Left lung (tissue), 10 donors: ENCODE data around the gene STARD7. TPM values are rescaled to one million over a fixed set of nuclear protein-coding genes. Genes with fewer than 3 reads are reported as not detected.

Source experiments
- ATAC-seq: fragments of 200-7000 bp; cut with Tn5 transposase; one replicate; pipeline ENCODE4 v1.9.1; 2020; ENCODE audit warnings: moderate library complexity
- DNase-seq, 4 donors: peaks; one replicate each; pipeline ENCODE4 v3.0.0-alpha.2; 2013 to 2020
- H3K27ac ChIP-seq, 2 donors: fragments of 200-600 bp; sonication (generic) in 1 of 2; one replicate each; pipeline versions ENCODE4 v1.5.0 to v1.8.0; 2020 to 2021
- H3K27me3 ChIP-seq, 2 donors: fragments of 200-600 bp; sonication (generic) in 1 of 2; one replicate each; pipeline versions ENCODE4 v1.5.0 to v1.8.0; 2020 to 2021
- H3K36me3 ChIP-seq, 2 donors: fragments of 200-600 bp; sonication (generic) in 1 of 2; one replicate each; pipeline versions ENCODE4 v1.5.0 to v1.8.0; 2020 to 2021
- H3K4me1 ChIP-seq, 2 donors: fragments of 200-600 bp; one replicate each; pipeline ENCODE4 v1.8.0; 2021
- H3K4me3 ChIP-seq, 2 donors: fragments of 200-600 bp; sonication (generic) in 1 of 2; one replicate each; pipeline versions ENCODE4 v1.5.0 to v1.8.0; 2020 to 2021; ENCODE audit warnings: mild to moderate bottlenecking in 1 of 2
- H3K9me3 ChIP-seq, 2 donors: fragments of 200-600 bp; sonication (generic) in 1 of 2; one replicate each; pipeline versions ENCODE4 v1.5.0 to v1.8.0; 2020 to 2021
- intact Hi-C, 2 donors: fragments of 100-400 bp; cut with DNase I; formaldehyde crosslinking; loops; one replicate each; pipeline versions ENCODE4 v1.11.2 to v1.14.2; 2022
- polyA plus RNA-seq, 6 donors: library from polyadenylated mRNA; unstranded; fragments of 120-200 nt; gene quantifications; one replicate each; pipeline ENCODE4 v1.2.1, GENCODE V29; 2013; ENCODE audit not compliant: insufficient read length in 6 of 6
- total RNA-seq, 2 donors: library from RNA; stranded (reverse); fragmentation: NEBNext Ultra II Directional; extraction: Animal tissue kit (Norgen Biotek cat#: 25700); gene quantifications; one replicate each; pipeline ENCODE4 v1.2.1, GENCODE V29; 2021
- TF ChIP-seq, protein P1 (sequence below), 2 donors: fragments of 200-600 bp; sonication (generic) in 1 of 2; IDR thresholded peaks; one replicate each; pipeline versions ENCODE4 v1.5.0 to v1.8.0; 2021; ENCODE audit warnings: antibody characterized with exemption in 2 of 2
- donor health status: DM: no; HTN: yes; CAD: no.
- donor health status: DM: no; HTN: no; CAD: no.

The STARD7 gene
- total and polyA plus RNA-seq, 8 donors, result 99.2 to 142 (median 112) TPM

- Histone ChIP-seq H3K36me3 (no peaks in the 10 kb centered on the region), H3K27me3 (peaks cover 0 to 15% of the 10 kb centered on the region in 2 donors), H3K9me3 (no peaks in the 10 kb centered on the region), H3K4me3 (peak overlapping the region in 1 of 2 donors; percentile 61), H3K27ac (peak overlapping the region; percentile 48 to 74), H3K4me1 (peaks cover 7 to 60% of the 10 kb centered on the region in 2 donors)
- intact Hi-C loops, result no loop called here
- DNase-seq (no peak), ATAC-seq (no peak)
- TF ChIP-seq, protein P1, sequence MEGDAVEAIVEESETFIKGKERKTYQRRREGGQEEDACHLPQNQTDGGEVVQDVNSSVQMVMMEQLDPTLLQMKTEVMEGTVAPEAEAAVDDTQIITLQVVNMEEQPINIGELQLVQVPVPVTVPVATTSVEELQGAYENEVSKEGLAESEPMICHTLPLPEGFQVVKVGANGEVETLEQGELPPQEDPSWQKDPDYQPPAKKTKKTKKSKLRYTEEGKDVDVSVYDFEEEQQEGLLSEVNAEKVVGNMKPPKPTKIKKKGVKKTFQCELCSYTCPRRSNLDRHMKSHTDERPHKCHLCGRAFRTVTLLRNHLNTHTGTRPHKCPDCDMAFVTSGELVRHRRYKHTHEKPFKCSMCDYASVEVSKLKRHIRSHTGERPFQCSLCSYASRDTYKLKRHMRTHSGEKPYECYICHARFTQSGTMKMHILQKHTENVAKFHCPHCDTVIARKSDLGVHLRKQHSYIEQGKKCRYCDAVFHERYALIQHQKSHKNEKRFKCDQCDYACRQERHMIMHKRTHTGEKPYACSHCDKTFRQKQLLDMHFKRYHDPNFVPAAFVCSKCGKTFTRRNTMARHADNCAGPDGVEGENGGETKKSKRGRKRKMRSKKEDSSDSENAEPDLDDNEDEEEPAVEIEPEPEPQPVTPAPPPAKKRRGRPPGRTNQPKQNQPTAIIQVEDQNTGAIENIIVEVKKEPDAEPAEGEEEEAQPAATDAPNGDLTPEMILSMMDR (IDR thresholded peaks at IDR 0.05), result no peak
These were observed 62.8 kb downstream of the STARD7 start for GRCh38 chr2:96145848-96146152.

- TF ChIP-seq, protein P1 (IDR thresholded peaks at IDR 0.05), result no peak
- H3K36me3 ChIP-seq, result no peaks in the 10 kb centered on the region
- H3K4me1 ChIP-seq, result peaks cover 7 to 60% of the 10 kb centered on the region in 2 donors
- H3K27ac ChIP-seq, result peak within 1 kb of the TSS; percentile 48 to 74
- intact Hi-C loops, result no loop called here
- no peaks in the 10 kb centered on the region for H3K9me3 ChIP-seq
- ATAC-seq (peak; percentile 87), DNase-seq (peak; percentile 72 to 95 (median 79))
- H3K27me3 ChIP-seq, result peaks cover 0 to 15% of the 10 kb centered on the region in 2 donors
- peak within 1 kb of the TSS; percentile 47 to 61 for H3K4me3 ChIP-seq
These were observed 63.4 kb downstream of the STARD7 start, which contains the start of gene DUSP2 for GRCh38 chr2:96145036-96145847. Gene DUSP2 (minus strand): TSS chr2:96145440. CDS start chr2:96145354, 86 bp downstream.

DNA sequence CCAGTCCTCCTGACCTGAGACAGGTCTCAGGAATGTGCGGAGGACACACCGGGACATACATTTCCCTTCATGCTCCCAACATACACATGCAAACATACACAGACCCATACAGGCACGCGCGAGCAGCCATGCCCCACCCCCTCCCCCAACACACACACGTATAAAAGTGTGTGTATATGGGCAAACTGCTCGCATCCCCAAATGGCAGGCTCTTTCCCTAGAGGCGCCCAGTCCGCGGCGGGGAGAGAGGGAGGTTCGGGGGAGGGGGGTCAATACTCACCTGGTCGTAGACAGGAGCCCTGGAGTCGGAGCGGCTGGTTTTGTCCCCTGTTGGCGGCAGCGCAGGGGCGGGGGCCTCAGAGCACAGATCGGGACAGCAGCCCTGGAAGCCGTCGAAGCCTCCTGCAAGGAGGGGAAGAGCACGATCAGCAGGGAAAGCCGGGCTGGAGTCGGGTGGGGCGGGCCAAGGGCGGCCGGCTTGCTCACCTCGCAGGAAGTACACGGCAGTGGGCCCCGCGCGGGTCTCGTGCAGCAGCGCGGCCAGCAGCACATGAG is 64.1 kb downstream of the STARD7 start:
- TF ChIP-seq, protein P1 (IDR thresholded peaks at IDR 0.05), result no peak
- intact Hi-C loops, result no loop called here
- H3K9me3 ChIP-seq, result no peaks in the 10 kb centered on the region
- peak overlapping the region; percentile 47 to 61 for H3K4me3 ChIP-seq
- H3K27ac ChIP-seq, result peak overlapping the region in 1 of 2 donors; percentile 74
- ATAC-seq, result no peak
- peaks cover 0 to 15% of the 10 kb centered on the region in 2 donors for H3K27me3 ChIP-seq
- no peaks in the 10 kb centered on the region for H3K36me3 ChIP-seq
- peaks cover 7 to 60% of the 10 kb centered on the region in 2 donors for H3K4me1 ChIP-seq
- DNase-seq, result peak in 1 of 4 donors; percentile 90

DNA sequence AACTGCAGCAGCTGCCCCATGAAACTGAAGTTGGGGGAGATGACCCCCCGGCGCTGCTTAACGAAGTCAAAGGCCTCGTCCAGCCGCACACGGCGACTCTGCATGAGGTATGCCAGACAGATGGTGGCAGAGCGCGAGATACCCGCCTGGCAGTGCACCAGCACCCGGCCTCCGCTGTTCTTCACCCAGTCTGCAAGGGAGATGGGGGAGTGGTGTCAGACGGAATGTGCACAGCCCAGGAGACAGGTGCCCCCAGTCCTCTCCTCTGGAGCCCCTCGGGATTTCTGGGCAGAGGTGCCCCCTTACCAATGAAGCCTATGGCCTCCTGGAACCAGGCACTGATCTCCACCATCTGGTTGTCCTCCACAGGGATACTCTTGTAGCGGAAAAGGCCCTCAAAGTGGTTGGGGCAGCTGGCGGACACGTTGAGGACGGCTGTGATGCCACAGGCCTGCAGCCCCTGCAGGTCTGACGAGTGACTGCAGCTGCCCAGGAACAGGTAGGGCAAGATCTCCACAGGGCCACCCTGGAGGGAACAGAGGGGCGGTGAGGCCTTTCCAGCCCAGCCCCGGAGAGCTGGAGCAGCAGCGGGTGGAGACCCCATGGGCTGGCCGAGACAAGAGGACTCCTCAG is 64.7 kb downstream of the STARD7 start:
- TF ChIP-seq, protein P1 (IDR thresholded peaks at IDR 0.05), result no peak
- H3K4me3 ChIP-seq, result peak overlapping the region; percentile 47 to 61

More for the DNA sequence above, 64.7 kb downstream of the STARD7 start:
- peaks cover 0 to 15% of the 10 kb centered on the region in 2 donors for H3K27me3 ChIP-seq
- intact Hi-C loops, result no loop called here
- DNase-seq, result peak in 1 of 4 donors; percentile 72
- H3K27ac ChIP-seq, result no peak overlapping the region
- no peaks in the 10 kb centered on the region for H3K36me3 ChIP-seq
- ATAC-seq, result no peak
- H3K4me1 ChIP-seq, result peaks cover 7 to 58% of the 10 kb centered on the region in 2 donors
- H3K9me3 ChIP-seq, result no peaks in the 10 kb centered on the region
